DND-41 (cell line): Measurements from ENCODE around the gene VWA8.

Experiments
- EZH2 ChIP-seq: IDR thresholded peaks from 3 replicates; pipeline ENCODE4 v1.6.1; 2012; ENCODE audit warnings: borderline replicate concordance, low read depth, mild to moderate bottlenecking, moderate library complexity, low read length, inconsistent platforms; ENCODE audit not compliant: severe bottlenecking
- TF ChIP-seq, protein P1 (sequence below): IDR thresholded peaks from 2 replicates; pipeline ENCODE4 v1.5.1; 2012; ENCODE audit warnings: borderline replicate concordance, low read length, moderate library complexity, mild to moderate bottlenecking; ENCODE audit not compliant: poor library complexity, severe bottlenecking; ENCODE audit errors: extremely low read depth

DNA sequence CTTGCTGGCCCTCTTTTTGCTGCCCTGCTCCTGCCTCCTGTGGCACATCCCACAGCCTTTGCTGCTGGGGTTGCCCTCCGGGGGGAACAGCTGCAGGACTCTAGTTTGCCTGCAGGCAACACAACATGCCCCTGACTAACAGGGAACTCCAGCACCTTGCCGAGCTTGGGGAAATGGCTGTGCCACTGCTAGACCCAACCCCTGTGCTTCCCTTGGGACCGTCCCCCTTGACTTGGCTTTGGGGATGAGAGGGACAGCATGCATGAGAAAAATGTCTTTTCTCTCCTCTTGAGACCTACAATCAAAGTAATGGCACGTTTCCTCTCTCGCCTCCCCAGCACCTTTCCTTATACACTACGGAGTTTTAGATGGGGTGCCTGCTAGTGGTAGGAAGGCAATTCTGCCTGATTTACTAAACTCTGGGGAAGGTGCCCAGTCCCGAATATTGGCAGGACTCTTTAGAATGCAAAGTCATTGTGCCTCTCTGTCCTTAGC lies 12.4 kb upstream of the VWA8 start:
- TF ChIP-seq, protein P1, sequence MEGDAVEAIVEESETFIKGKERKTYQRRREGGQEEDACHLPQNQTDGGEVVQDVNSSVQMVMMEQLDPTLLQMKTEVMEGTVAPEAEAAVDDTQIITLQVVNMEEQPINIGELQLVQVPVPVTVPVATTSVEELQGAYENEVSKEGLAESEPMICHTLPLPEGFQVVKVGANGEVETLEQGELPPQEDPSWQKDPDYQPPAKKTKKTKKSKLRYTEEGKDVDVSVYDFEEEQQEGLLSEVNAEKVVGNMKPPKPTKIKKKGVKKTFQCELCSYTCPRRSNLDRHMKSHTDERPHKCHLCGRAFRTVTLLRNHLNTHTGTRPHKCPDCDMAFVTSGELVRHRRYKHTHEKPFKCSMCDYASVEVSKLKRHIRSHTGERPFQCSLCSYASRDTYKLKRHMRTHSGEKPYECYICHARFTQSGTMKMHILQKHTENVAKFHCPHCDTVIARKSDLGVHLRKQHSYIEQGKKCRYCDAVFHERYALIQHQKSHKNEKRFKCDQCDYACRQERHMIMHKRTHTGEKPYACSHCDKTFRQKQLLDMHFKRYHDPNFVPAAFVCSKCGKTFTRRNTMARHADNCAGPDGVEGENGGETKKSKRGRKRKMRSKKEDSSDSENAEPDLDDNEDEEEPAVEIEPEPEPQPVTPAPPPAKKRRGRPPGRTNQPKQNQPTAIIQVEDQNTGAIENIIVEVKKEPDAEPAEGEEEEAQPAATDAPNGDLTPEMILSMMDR: no peak
- no peak for TF ChIP-seq EZH2
